ENCODE results near the gene GPC5. TPM values are rescaled to one million over a fixed set of nuclear protein-coding genes. Genes with fewer than 3 reads are reported as not detected.
"Not testable (repeated sequence)": the region's sequence is repeated elsewhere in the genome, so short reads cannot be mapped to it uniquely, and the experiment has no call there.

The GPC5 gene
- polyA plus RNA-seq, 4 donors: 3.8 to 7.6 (median 4.3) TPM

- no peak for DNase-seq (ENCODE audit: low read depth in 4 of 4, low spot score in 3 of 4)
These were observed 1009.4 kb downstream of the GPC5 start for GRCh38 chr13:92407858-92408257.

- no peak for DNase-seq (ENCODE audit: low read depth in 4 of 4, low spot score in 3 of 4)
These were observed 1014.1 kb downstream of the GPC5 start for GRCh38 chr13:92412481-92412880.

GRCh38 chr13:92412996-92413395 is 1014.6 kb downstream of the GPC5 start:
- no peak for DNase-seq (ENCODE audit: low read depth in 4 of 4, low spot score in 3 of 4)

DNA sequence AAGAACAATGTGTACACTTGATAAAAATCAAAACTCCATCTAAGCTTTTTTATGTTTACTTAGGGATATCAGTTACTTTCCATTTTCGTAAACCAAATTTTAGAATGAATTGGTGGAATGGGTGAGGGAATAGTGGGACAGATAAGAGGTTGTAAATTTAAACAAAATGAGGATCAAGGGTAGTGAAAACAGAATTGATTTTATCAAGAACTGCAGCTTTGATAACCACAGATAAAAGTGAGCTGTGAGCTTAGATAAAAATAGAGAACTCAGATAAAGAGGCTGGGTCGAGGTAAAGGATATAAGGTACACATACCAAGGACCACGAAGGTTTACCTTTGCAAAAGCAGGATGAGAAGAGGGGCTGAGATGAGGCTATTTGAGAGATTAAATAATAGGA is 1015.0 kb downstream of the GPC5 start:
- DNase-seq (ENCODE audit: low read depth in 4 of 4, low spot score in 3 of 4): no peak

- DNase-seq (ENCODE audit: low read depth in 4 of 4, low spot score in 3 of 4): no peak
These were observed 1016.4 kb downstream of the GPC5 start for GRCh38 chr13:92414851-92415250.

GRCh38 chr13:92415781-92416180 is 1017.4 kb downstream of the GPC5 start:
- DNase-seq (ENCODE audit: low read depth in 4 of 4, low spot score in 3 of 4): no peak

DNA sequence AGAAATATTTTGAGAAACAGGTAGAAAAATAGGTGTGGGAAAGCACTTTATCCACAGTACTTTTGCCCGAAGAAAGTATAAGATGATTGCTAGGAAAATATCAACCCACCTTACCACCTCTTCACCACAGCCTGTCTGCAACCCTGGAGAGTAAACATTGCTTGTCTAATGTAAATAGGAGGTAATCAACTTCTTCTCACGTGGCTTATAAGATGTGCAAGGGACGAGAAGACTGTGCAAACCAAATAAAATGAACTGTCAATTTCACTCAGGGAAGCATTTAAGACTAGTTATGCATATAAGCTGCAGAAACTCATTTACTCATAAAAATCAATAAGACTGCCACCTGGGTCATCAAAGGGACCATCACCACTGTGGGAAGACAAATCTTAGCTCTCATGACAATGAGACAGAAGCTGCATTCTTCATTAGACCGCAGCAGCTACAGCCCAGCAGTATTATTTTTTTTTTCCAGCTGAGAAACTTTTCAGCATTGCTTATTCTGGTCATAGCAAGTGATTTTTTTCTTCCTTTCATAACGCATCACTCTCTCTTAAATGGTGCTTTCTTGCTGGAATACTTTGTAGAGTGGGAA is 1020.5 kb downstream of the GPC5 start:
- no peak for DNase-seq (ENCODE audit: low read depth in 4 of 4, low spot score in 3 of 4)

DNA sequence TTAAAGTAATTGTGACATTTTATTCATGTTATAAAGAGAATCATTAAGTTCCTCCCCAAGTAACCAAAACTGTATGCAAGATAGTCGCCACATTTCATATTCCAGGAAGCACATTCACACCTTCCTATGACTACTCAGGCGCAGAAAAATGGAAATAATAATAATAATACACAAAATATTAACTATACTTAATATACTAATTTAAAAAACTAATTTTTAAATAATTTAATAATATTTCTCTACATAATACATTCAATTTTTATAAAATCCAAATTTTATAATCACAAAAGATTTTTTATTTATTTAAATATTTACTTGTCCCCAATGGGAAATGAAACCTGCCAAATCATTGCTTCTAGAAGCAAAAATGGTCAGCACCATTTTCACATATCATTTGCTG is 1030.8 kb downstream of the GPC5 start:
- no peak for DNase-seq (ENCODE audit: low read depth in 4 of 4, low spot score in 3 of 4)

DNA sequence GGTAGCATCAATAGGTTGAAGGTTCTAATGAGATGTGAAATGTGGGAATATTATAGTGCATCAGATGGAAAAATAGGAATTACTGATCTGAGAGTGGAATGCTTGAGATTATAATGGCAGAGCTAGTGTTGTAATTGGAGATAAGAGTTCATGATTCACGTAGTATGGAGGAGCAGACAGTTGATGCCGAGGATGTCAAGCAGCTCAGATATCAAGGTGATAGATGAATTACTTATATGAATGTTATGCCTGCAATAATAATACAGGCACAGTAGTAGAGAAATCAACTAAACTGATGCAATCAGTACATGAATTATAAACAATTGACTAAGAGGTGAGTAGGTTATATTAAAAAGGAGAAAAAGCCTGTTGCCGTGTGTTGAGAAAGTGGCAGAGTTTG is 1035.0 kb downstream of the GPC5 start:
- DNase-seq (ENCODE audit: low read depth in 4 of 4, low spot score in 3 of 4): no peak

GRCh38 chr13:92433963-92434362 is 1035.5 kb downstream of the GPC5 start:
- no peak for DNase-seq (ENCODE audit: low read depth in 4 of 4, low spot score in 3 of 4)

GRCh38 chr13:92436924-92437323 is 1038.5 kb downstream of the GPC5 start:
- DNase-seq (ENCODE audit: low read depth in 4 of 4, low spot score in 3 of 4): no peak

DNA sequence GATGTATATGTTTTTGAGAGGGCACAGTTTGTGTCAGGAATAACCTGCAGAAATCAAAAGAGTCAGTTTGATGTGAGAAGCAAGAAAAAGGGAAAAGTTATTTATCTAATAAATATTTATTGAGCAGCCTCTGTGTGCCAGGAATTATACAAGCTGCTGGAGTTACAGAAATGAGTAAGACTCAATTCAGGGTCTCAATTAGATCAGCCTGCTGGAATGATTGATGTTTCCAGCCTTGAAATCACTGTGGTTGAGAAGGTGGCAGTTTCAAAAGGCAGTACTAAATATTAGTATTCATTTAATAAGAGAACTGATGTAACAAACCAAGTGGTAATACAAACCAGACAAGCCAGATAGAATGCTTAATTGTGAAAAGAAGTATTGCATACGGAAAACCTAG is 1045.8 kb downstream of the GPC5 start:
- DNase-seq (ENCODE audit: low read depth in 4 of 4, low spot score in 3 of 4): no peak

DNA sequence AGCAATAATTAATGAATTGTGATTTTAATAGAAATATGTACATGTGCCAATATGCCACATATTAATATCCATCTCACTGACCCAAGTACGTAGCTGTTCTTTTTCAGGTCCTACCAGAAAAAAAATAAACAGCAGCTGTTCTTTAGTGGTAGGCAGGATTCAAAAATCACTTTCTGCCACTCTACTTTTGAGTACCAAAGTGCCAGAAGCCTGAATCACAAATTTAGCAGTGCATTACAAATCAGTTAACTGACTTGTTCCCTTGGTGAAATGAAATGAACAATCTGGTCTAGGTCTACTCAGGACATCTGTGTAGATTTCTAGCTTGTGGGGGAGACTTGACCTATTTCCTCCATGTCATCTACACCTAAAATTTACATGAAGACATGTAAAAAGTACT is 1052.6 kb downstream of the GPC5 start:
- no peak for DNase-seq (ENCODE audit: low read depth in 4 of 4, low spot score in 3 of 4)

DNA sequence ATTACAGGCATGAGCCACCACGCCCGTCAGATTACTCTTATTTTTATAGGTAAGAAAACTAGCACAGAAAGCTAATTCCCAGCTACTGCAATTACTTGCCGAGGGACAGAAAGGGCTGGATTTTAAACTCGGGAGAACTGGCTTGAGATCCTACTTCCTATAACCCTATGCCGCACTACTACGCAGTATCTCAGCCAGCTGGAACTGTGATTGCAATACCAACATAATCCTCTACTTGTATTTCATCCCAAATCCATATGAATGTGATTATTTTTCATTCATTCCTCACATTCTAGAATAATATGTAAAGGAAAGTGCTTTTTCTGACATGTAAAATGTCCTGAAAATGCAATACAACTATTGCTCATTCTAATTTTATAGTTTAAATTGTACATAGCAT is 1054.4 kb downstream of the GPC5 start:
- DNase-seq (ENCODE audit: low read depth in 4 of 4, low spot score in 3 of 4): no peak

DNA sequence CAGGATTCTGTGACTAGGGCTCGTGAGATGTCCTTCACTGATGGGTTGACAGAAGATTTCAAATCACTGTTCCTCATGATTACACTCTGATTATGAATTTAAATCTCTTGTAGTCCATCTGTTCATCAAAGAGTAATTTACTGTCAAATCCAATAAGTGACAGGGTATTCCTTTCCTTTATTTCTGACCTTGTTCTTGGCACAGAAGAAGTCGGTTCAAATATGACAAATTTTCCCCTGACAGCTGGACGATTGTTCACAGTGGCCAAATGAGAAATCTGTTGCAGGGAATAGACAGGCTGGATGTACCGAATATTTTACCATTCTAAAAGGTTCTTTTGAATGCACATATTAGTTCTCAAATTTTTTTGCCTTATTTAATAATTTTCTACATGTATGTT is 1060.9 kb downstream of the GPC5 start:
- no peak for DNase-seq (ENCODE audit: low read depth in 4 of 4, low spot score in 3 of 4)

- no peak for DNase-seq (ENCODE audit: low read depth in 4 of 4, low spot score in 3 of 4)
These were observed 1062.1 kb downstream of the GPC5 start for GRCh38 chr13:92460479-92460878.

- DNase-seq (ENCODE audit: low read depth in 4 of 4, low spot score in 3 of 4): no peak
These were observed 1063.0 kb downstream of the GPC5 start for GRCh38 chr13:92461402-92461801.

GRCh38 chr13:92461831-92462230 is 1063.4 kb downstream of the GPC5 start:
- DNase-seq (ENCODE audit: low read depth in 4 of 4, low spot score in 3 of 4): no peak

DNA sequence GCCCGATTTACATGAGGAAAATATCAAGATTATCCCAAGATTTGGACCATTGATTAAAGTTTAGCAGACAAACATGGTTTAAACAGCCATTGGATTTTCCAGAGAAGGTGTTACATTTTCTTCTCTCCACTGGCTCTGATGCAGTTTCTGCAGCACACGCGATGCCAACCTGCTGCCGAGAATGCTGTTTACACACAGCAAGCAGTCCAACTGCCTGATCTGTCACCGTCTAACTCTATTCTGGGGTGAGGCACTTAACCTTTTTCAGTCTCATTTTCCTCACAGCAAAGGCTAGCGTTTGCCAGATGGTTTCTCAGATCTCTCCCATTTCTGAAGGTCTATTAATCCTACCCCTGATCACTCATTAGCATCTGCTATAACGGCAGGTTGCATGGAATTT is 1064.7 kb downstream of the GPC5 start:
- no peak for DNase-seq (ENCODE audit: low read depth in 4 of 4, low spot score in 3 of 4)

DNA sequence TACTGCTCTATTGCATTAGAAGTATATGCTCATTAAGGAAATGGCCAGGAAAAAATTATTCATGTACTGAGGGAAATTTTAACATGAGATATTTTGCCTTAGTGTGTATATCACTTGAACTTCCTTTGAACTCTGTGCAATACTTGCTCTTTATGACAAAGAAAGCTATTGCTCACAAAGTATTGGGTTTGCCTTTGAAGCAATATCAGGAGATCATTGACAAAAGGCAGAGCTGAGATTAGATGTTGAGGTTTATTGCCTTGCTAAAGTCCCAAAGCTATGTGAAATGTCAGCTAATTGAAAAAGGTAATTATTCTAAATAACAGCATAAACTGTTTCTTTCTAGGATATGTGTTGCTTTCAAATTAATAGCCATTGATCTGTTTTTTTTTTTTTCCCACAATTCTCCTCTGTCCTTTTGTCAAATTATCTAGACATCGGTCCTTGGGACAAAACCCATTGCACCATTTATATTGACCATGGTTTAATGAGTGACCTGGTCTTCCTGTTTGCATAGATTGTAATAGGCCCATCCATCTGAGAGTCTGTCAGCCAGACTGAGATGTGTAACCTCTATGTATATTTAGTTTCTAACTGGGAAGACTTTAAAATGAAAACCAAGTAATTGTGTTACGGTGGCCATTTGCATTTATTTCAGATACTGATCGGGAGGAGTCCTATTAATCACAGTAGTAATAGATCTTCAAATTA is 1075.5 kb downstream of the GPC5 start:
- DNase-seq (ENCODE audit: low read depth in 4 of 4, low spot score in 3 of 4): no peak

DNA sequence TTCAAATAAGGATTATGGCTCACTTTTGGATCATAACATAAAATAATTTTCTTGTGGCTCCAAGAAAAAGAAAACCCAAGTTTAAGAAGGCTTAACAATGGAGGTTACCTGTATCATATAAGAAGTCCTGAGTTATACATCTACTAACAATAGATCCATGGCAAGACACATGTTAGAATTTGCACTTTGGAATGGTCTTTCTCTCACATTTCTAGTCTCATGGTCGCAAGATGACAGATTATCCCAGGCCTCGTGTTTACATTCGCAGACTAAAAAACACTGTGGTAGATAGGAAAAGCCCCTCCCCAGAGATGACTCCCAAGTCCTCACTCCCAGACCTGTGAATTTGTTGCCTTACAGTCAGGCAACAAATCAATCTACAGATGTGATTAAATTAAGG is 1082.0 kb downstream of the GPC5 start:
- DNase-seq (ENCODE audit: low read depth in 4 of 4, low spot score in 3 of 4): no peak

DNA sequence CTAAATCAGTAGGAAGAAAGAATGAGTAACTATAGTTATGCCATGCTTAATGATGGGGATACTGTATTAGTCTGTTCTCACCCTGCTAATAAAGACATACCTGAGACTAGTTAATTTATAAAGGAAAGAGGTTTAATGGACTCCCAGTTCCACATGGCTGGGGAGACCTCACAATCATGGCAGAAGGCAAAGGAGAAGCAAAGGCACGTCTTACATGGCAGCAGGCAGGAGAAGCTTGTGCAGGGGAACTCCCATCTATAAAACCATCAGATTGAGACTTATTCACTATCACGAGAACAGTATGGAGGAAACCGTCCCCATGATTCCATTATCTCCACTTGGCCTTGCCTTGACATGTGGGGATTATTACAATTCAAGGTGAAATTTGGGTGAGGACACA is 1084.4 kb downstream of the GPC5 start:
- not testable (repeated sequence) for DNase-seq (ENCODE audit: low read depth in 4 of 4, low spot score in 3 of 4)

GRCh38 chr13:92483894-92484293 is 1085.5 kb downstream of the GPC5 start:
- DNase-seq (ENCODE audit: low read depth in 4 of 4, low spot score in 3 of 4): no peak

Measured in right renal pelvis (tissue), 4 donors.